LNCaP clone FGC (cell line): ENCODE results near the gene S1PR2.

ENCODE experiments used
- DNase-seq: peaks from one replicate; pipeline ENCODE4 v3.0.0-alpha.2; 2011; ENCODE audit warnings: low read depth
- H3K4me3 ChIP-seq: 2 replicates; pipeline ENCODE4 v1.5.1; 2011; ENCODE audit warnings: mild to moderate bottlenecking, low read depth, low read length, control low read depth
- CTCF ChIP-seq: IDR thresholded peaks from 2 replicates; pipeline ENCODE4 v1.5.1; 2012; ENCODE audit warnings: mild to moderate bottlenecking; ENCODE audit not compliant: control insufficient read depth, insufficient read depth; ENCODE audit errors: extremely low read depth

Gene S1PR2

GRCh38 chr19:10270616-10271394 is 39.7 kb upstream of the S1PR2 start, which contains the start of gene ICAM1:
Gene ICAM1, plus strand, starts transcription at chr19:10271120. Its CDS starts 40 bp downstream, at chr19:10271160.
- TF ChIP-seq CTCF = no peak
- no peak within 1 kb of the TSS for H3K4me3 ChIP-seq
- no peak for DNase-seq

GRCh38 chr19:10270180-10270615 is 39.1 kb upstream of the S1PR2 start:
- DNase-seq = no peak
- no peak overlapping the region for H3K4me3 ChIP-seq
- no peak for TF ChIP-seq CTCF

GRCh38 chr19:10269333-10270179 is 38.4 kb upstream of the S1PR2 start:
- peak; percentile 28 for DNase-seq
- TF ChIP-seq CTCF = peak; percentile 97

GRCh38 chr19:10268071-10268470 is 36.9 kb upstream of the S1PR2 start:
- no peak for DNase-seq
- no peak for TF ChIP-seq CTCF

More at GRCh38 chr19:10269333-10270179, 38.4 kb upstream of the S1PR2 start:
- peak overlapping the region; percentile 27; the same call in 1 of the 2 replicates for H3K4me3 ChIP-seq

GRCh38 chr19:10266706-10267105 is 35.6 kb upstream of the S1PR2 start:
- no peak for TF ChIP-seq CTCF
- no peak for DNase-seq

More at GRCh38 chr19:10268071-10268470, 36.9 kb upstream of the S1PR2 start:
- no peak overlapping the region for H3K4me3 ChIP-seq

GRCh38 chr19:10262771-10263170 is 31.6 kb upstream of the S1PR2 start:
- no peak for DNase-seq
- no peak overlapping the region for H3K4me3 ChIP-seq
- TF ChIP-seq CTCF = no peak

More at GRCh38 chr19:10266706-10267105, 35.6 kb upstream of the S1PR2 start:
- H3K4me3 ChIP-seq = no peak overlapping the region
